D721Med (cell line): ENCODE measurements around the gene SMURF2.
"Not testable (repeated sequence)": the region's sequence is repeated elsewhere in the genome, so short reads cannot be mapped to it uniquely, and the experiment has no call there.

Experiments used
- DNase-seq: peaks from one replicate; pipeline ENCODE4 v3.0.0; 2011; ENCODE audit warnings: low spot score; ENCODE audit not compliant: insufficient read length
- FAIRE-seq: peaks from 2 replicates; lab custom pipeline; 2011; peaks lifted over from hg19 to GRCh38; lab: Jason Lieb, UNC
- CTCF ChIP-seq: IDR thresholded peaks from 2 replicates; pipeline ENCODE4 v1.5.1; 2012; ENCODE audit warnings: mild to moderate bottlenecking, control low read depth; ENCODE audit not compliant: insufficient read depth; ENCODE audit errors: missing control alignments

SMURF2 gene

DNA sequence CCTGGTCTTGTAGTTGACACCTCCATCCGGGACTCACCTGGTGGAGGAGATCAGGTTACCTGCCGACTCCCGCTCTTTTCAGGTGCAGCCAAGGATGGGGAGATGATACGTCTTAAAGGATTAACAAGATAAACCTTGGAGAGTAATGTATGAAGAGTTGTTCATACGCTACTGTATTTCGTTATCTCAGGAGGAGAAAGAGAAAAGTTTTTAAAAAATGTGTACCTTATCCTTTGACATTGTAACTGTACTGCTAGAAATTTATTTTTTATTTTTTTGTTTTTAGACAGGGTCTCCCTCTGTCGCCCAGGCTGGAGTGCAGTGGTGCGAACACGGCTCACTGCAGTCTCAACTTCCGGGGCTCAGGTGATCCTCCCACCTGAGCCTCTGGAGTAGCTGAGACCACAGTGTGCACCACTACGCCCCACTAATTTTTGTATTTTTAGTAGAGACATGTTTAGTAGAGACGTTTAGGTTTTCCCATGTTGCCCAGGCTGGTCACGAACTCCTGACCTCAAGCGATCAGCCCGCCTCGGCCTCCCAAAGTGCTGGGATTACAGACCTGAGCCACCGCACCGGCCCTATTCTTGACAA, 764 bp upstream of the SMURF2 start:
- TF ChIP-seq CTCF, result no peak
- FAIRE-seq (no peak), DNase-seq (no peak)

GRCh38 chr17:64661726-64661975, 456 bp downstream of the SMURF2 start:
- DNase-seq (no peak), FAIRE-seq (no peak)

DNA sequence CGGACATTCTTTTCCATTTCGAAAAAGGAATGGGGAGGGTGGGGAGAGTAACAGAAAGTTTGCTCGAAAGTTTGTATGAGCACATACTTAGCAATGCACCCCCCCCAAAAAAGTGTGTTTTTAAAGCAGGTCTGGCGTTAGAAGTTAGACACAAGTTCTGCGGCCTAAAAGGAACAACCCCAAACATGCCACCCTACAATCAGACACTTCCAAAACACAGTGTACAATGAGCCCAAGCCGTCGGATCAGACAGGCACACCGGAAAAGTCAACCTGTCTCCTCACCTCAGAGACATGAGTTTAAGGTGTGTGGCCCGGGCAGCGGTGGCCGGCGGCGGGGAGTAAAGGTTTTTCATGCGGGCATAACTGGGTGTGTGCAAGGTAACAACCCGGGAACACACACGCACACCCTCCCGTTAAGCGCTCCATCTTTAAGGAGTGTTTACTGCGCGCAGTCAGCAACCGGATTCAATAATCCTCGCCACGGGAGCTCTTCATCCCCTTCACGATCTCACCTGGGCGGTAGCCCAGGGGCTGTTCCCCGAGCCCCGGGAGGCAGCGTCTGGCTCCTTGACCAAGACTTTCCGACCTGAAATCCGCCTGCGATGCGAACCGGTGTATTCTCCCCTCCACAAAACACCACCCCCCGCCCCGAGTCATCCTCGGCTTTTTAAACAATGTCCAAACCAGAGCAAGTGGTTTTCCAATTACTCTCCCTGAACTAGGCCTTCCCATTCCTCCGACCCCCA, 955 bp downstream of the SMURF2 start:
- not testable (repeated sequence) for FAIRE-seq, DNase-seq

More at GRCh38 chr17:64661726-64661975, 456 bp downstream of the SMURF2 start:
- TF ChIP-seq CTCF, result no peak

DNA sequence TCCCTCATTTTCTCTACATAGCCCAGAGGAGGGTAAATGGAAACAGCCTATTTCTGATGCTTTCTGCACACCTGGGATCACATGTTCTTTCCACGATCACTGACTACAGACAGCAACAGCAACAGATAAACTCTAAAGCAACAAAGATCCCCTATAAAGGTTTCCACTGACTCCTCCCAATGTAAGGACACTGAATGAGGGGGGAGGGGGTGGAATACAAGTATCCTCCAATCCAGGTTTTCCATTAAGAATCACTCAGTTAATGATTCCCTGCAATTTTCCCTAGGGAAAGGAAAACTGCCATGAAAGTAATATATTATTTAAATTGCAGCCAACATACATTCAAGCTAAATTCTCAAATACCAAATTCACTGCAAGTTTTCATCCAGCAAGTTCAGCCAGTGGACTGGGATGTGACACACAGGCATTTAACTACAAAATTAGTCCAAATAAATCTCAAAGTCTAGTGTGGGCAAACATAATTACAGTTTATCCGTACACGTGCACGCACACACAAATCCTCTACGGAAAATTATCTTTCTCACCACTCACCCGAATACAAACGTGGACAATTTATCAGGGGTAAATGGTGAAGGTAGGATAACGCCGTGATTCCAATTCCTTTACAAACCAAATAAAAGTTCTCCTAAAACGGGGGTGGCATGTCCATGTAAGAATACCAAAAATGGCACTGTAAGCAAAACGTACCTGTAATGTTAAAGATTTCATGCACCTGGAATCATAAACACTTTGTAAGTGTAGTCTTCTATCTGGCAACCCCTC, 1.7 kb downstream of the SMURF2 start:
- not testable (repeated sequence) for FAIRE-seq, DNase-seq

DNA sequence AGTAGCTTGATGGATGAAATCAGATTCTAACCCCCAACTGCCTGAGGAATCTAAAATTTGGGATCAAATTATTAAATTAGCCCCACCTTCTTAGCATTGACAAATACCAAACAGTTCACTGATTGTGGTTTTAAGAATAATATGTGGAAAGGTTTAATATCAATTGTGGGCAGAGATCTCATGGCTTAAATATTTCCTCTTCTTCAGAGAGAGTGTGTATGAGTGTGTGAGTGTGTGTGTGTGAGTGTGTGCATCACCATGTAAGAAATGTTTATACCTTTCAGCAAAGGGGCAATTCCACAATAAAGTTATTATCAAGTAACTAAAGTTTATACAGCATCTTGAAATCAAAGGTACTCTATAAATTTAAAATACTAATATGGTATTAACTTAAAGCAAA, 3.2 kb downstream of the SMURF2 start:
- FAIRE-seq (no peak), DNase-seq (no peak)
- no peak for TF ChIP-seq CTCF

DNA sequence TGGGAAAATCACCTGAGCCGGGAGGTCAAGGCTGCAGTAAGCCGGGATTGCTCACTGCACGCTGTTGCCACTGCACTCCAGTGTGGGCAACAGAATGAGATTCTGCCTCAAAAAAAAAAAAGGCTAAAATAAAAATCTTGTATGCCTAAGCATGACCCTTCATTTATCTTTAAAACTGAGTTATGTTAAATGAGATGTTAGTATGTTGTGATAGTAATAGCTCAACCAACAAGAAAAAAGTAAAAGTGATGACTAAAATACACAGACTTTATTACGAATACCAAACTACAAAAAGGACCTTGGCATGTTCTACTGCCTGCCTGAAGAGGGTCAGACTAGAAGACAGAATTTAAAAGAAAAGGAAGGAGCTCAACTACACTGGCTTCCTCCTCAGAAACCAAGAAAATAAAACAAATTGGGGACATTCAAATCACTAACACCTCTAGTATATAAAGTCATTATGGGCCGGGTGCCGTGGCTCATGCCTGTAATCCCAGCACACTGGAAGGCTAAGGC, 4.4 kb downstream of the SMURF2 start:
- no peak for FAIRE-seq
- TF ChIP-seq CTCF, result no peak
- no peak for DNase-seq

- no peak for DNase-seq
- FAIRE-seq, result no peak
- no peak for TF ChIP-seq CTCF
Measured at GRCh38 chr17:64655704-64656103, 6.4 kb downstream of the SMURF2 start.

DNA sequence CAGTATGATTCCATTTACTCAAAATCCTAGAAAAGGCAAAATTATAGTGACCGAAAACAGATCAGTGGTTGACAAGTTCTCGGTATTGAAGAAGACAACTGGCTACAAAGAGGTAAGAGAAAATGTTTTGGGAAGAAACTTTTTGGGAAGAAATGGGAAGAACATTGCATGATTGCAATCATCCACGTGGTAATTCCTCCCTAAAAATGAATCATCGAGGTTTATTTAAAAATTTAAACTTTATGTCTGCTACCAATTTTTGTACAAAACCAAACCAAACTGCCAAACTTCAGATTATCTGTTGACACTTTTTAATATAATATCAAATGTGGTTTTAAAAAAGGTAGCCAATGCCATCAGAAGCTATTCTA, 8.1 kb downstream of the SMURF2 start:
- TF ChIP-seq CTCF, result no peak
- DNase-seq (no peak), FAIRE-seq (no peak)
